GM12864 (cell line): ENCODE results near the gene TAMALIN.

Experiments
- DNase-seq: peaks from one replicate; pipeline ENCODE4 v3.0.0-alpha.2; 2011; ENCODE audit warnings: low read depth
- H3K4me3 ChIP-seq: 2 replicates; pipeline ENCODE4 v1.5.1; 2011; ENCODE audit warnings: mild to moderate bottlenecking, low read depth, low read length, control low read depth
- CTCF ChIP-seq: IDR thresholded peaks from 2 replicates; pipeline ENCODE4 v1.5.1; 2011; ENCODE audit warnings: low read depth, mild to moderate bottlenecking, moderate library complexity, low read length, control low read depth, inconsistent platforms; ENCODE audit errors: missing control alignments

Gene TAMALIN

GRCh38 chr12:52011602-52012214 is 5.0 kb downstream of the TAMALIN start:
- no peak overlapping the region for H3K4me3 ChIP-seq
- no peak for TF ChIP-seq CTCF
- no peak for DNase-seq

GRCh38 chr12:52013626-52014310 is 7.0 kb downstream of the TAMALIN start:
- no peak for TF ChIP-seq CTCF
- H3K4me3 ChIP-seq: no peak overlapping the region

GRCh38 chr12:52014567-52015530 is 8.1 kb downstream of the TAMALIN start:
- H3K4me3 ChIP-seq: no peak overlapping the region
- DNase-seq: no peak
- no peak for TF ChIP-seq CTCF

More at GRCh38 chr12:52013626-52014310, 7.0 kb downstream of the TAMALIN start:
- DNase-seq: no peak

- DNase-seq: no peak
- no peak overlapping the region for H3K4me3 ChIP-seq
- no peak for TF ChIP-seq CTCF
Observed at GRCh38 chr12:52015532-52016041, 8.8 kb downstream of the TAMALIN start.

GRCh38 chr12:52018433-52019112 is 11.8 kb downstream of the TAMALIN start:
- no peak overlapping the region for H3K4me3 ChIP-seq
- no peak for TF ChIP-seq CTCF

GRCh38 chr12:52019113-52019770 is 12.5 kb downstream of the TAMALIN start:
- no peak for TF ChIP-seq CTCF
- no peak overlapping the region for H3K4me3 ChIP-seq
- DNase-seq: no peak

More at GRCh38 chr12:52018433-52019112, 11.8 kb downstream of the TAMALIN start:
- DNase-seq: no peak
